Measurements from ENCODE around the gene STK40. TPM values are rescaled to one million over a fixed set of nuclear protein-coding genes. Genes with fewer than 3 reads are reported as not detected.

The STK40 gene
- total RNA-seq, 6 donors from 2014 or later: 26.2 to 100 (median 69.1) TPM

GRCh38 chr1:36343651-36344394 is 41.9 kb downstream of the STK40 start:
- Histone ChIP-seq H3K9me3 (no peaks in the 10 kb centered on the region), H3K27ac (peak overlapping the region in 3 of 4 donors; percentile 16 to 79 (median 62)), H3K4me1 (peaks cover 11 to 28% (median 14%) of the 10 kb centered on the region in 4 donors), H3K4me3 (no peak overlapping the region), H3K27me3 (no peaks in the 10 kb centered on the region), H3K36me3 (peaks cover 16 to 90% (median 78%) of the 10 kb centered on the region in 4 donors)
- DNase-seq (no peak), ATAC-seq (ENCODE audit: low FRiP score in 2 of 2) (no peak)
- TF ChIP-seq EP300 (IDR thresholded peaks at IDR 0.05): no peak
- TF ChIP-seq POLR2A (IDR thresholded peaks at IDR 0.05): no peak
- no peak for TF ChIP-seq POLR2AphosphoS5 (IDR thresholded peaks at IDR 0.05)
- TF ChIP-seq CTCF (IDR thresholded peaks at IDR 0.05): no peak
- 88 to 92% methylated on average over 7 to 22 of the region's 24 CpGs for WGBS, 2 donors

- TF ChIP-seq CTCF (IDR thresholded peaks at IDR 0.05): peak; percentile 57 to 82 (median 66)
- TF ChIP-seq POLR2AphosphoS5 (IDR thresholded peaks at IDR 0.05): no peak
- no peaks in the 10 kb centered on the region for H3K27me3 ChIP-seq
- 78% methylated on average over 8 to 10 of the region's 10 CpGs for WGBS, 2 donors
- peaks cover 8 to 78% (median 66%) of the 10 kb centered on the region in 4 donors for H3K36me3 ChIP-seq
- no peaks in the 10 kb centered on the region for H3K9me3 ChIP-seq
- peaks cover 19 to 40% (median 24%) of the 10 kb centered on the region in 4 donors for H3K4me1 ChIP-seq
- peak overlapping the region; percentile 16 to 79 (median 51) for H3K27ac ChIP-seq
- peak in 1 of 2 donors; percentile 62 for DNase-seq
- no peak overlapping the region for H3K4me3 ChIP-seq
- peak; percentile 58 to 71 for ATAC-seq (ENCODE audit: low FRiP score in 2 of 2)
Observed at GRCh38 chr1:36342426-36343185, 43.1 kb downstream of the STK40 start.

- Histone ChIP-seq H3K9me3 (no peaks in the 10 kb centered on the region), H3K4me3 (no peak overlapping the region), H3K27ac (peak overlapping the region in 1 of 4 donors; percentile 62), H3K4me1 (peaks cover 19 to 43% (median 25%) of the 10 kb centered on the region in 4 donors), H3K36me3 (peaks cover 7 to 69% (median 58%) of the 10 kb centered on the region in 4 donors), H3K27me3 (no peaks in the 10 kb centered on the region)
- ATAC-seq (ENCODE audit: low FRiP score in 2 of 2) (no peak), DNase-seq (no peak)
- no peak for TF ChIP-seq POLR2A (IDR thresholded peaks at IDR 0.05)
- TF ChIP-seq CTCF (IDR thresholded peaks at IDR 0.05): no peak
- TF ChIP-seq POLR2AphosphoS5 (IDR thresholded peaks at IDR 0.05): no peak
- TF ChIP-seq EP300 (IDR thresholded peaks at IDR 0.05): no peak
- WGBS, 2 donors: 89 to 94% methylated on average over 21 to 34 of the region's 34 CpGs
Observed at GRCh38 chr1:36341626-36342320, 44.0 kb downstream of the STK40 start.

GRCh38 chr1:36339615-36340014 is 46.1 kb downstream of the STK40 start:
- TF ChIP-seq CTCF (IDR thresholded peaks at IDR 0.05) (no peak), EP300 (IDR thresholded peaks at IDR 0.05) (no peak), POLR2A (IDR thresholded peaks at IDR 0.05) (no peak), POLR2AphosphoS5 (IDR thresholded peaks at IDR 0.05) (no peak)
- DNase-seq: no peak
- Histone ChIP-seq H3K36me3 (peaks cover 0 to 49% (median 39%) of the 10 kb centered on the region in 4 donors), H3K9me3 (no peaks in the 10 kb centered on the region), H3K4me1 (peaks cover 19 to 43% (median 25%) of the 10 kb centered on the region in 4 donors), H3K27ac (peak overlapping the region in 2 of 4 donors; percentile 48 to 52), H3K4me3 (no peak overlapping the region), H3K27me3 (no peaks in the 10 kb centered on the region)
- WGBS, 2 donors: 82 to 86% methylated on average over 3 to 9 of the region's 9 CpGs
- ATAC-seq (ENCODE audit: low FRiP score in 2 of 2): no peak

Data from upper lobe of left lung (tissue), 6 donors.